Astrocyte (in vitro differentiated cells and primary cell): Measurements from ENCODE around the gene IRX1.

ENCODE experiments used
- CTCF ChIP-seq: IDR thresholded peaks from 2 replicates; pipeline ENCODE4 v1.5.1; 2011; ENCODE audit warnings: low read depth, mild to moderate bottlenecking, inconsistent platforms, low read length, moderate library complexity; ENCODE audit not compliant: insufficient read depth
- EZH2 ChIP-seq: IDR thresholded peaks from 2 replicates; pipeline ENCODE4 v1.6.1; 2012; ENCODE audit warnings: mild to moderate bottlenecking, low read length, inconsistent platforms; ENCODE audit not compliant: insufficient read depth

- TF ChIP-seq CTCF (no peak), EZH2 (no peak)
These were observed 20.2 kb downstream of the IRX1 start for GRCh38 chr5:3615829-3616228.
